Panc1 (cell line): ENCODE measurements around the gene FARP1. TPM values are rescaled to one million over a fixed set of nuclear protein-coding genes. Genes with fewer than 3 reads are reported as not detected.

Experiments
- ATAC-seq: fragments of 200-7000 bp; cut with Tn5 transposase; 2 replicates; pipeline ENCODE4 v1.9.1; 2020; ENCODE audit warnings: mild to moderate bottlenecking, moderate library complexity
- BruUV-seq: library from RNA; stranded (reverse); fragments of 400-500 nt; replicated peaks from 2 replicates; lab custom pipeline; 2021; lab: Mats Ljungman, UMichigan
- CTCF ChIA-PET: fragments of 300-600 bp; sonication (Branson Sonifier 250); formaldehyde crosslinking; loops from one replicate; lab custom pipeline; 2022; ENCODE audit warnings: antibody characterized with exemption; lab: Charles Lee
- POLR2A ChIA-PET: fragments of 300-600 bp; sonication (Branson Sonifier 250); formaldehyde crosslinking; loops from one replicate; lab custom pipeline; 2022; ENCODE audit warnings: antibody characterized with exemption; lab: Charles Lee
- DNase-seq: peaks from one replicate; pipeline ENCODE4 v3.0.0-alpha.2; 2010; ENCODE audit warnings: low read depth, low spot score
- H3K27ac ChIP-seq: 2 replicates; pipeline ENCODE4 v1.5.1; 2011; ENCODE audit warnings: mild to moderate bottlenecking, low read length, inconsistent platforms
- H3K27me3 ChIP-seq: fragments of 200-500 bp; sonication (Bioruptor generic); 2 replicates; pipeline ENCODE4 v1.6.0; 2014; ENCODE audit warnings: low read length, inconsistent platforms; ENCODE audit not compliant: control insufficient read depth, insufficient read depth
- H3K36me3 ChIP-seq: fragments of 200-500 bp; sonication (Bioruptor generic); 2 replicates; pipeline ENCODE4 v1.5.1; 2014; ENCODE audit warnings: inconsistent platforms, mild to moderate bottlenecking, low read length, moderate library complexity; ENCODE audit not compliant: control insufficient read depth, insufficient read depth
- H3K4me1 ChIP-seq: 2 replicates; pipeline ENCODE4 v1.5.1; 2011; ENCODE audit warnings: inconsistent platforms, mild to moderate bottlenecking, low read length, moderate library complexity; ENCODE audit not compliant: control insufficient read depth, insufficient read depth
- H3K4me3 ChIP-seq, 2 experiments: 2 replicates each; pipeline ENCODE4 v1.5.1; 2011 to 2012; ENCODE audit warnings: low read depth in 2 of 2, low read length in 2 of 2, mild to moderate bottlenecking in 2 of 2, inconsistent platforms in 1 of 2, moderate library complexity in 1 of 2
- H3K9me3 ChIP-seq: fragments of 200-500 bp; sonication (Bioruptor generic); 2 replicates; pipeline ENCODE4 v1.5.1; 2014; ENCODE audit warnings: low read depth, mild to moderate bottlenecking, inconsistent platforms, low read length, moderate library complexity; ENCODE audit not compliant: control insufficient read depth, insufficient read depth
- CTCF ChIP-seq: fragments of 450-650 bp; IDR thresholded peaks from 2 replicates; pipeline ENCODE4 v1.5.1; 2017; ENCODE audit warnings: mild to moderate bottlenecking
- POLR2AphosphoS5 ChIP-seq: IDR thresholded peaks from 2 replicates; pipeline ENCODE4 v1.6.1; 2012; ENCODE audit warnings: mild to moderate bottlenecking, low read depth, low read length, moderate library complexity
- REST ChIP-seq, 2 experiments: IDR thresholded peaks; 2 replicates each; pipeline ENCODE4 v1.6.1; 2011 to 2012; ENCODE audit warnings: low read depth in 2 of 2, control low read depth in 1 of 2, low read length in 1 of 2, mild to moderate bottlenecking in 1 of 2, moderate library complexity in 1 of 2; ENCODE audit not compliant: insufficient read depth in 1 of 2
- SIN3A ChIP-seq: IDR thresholded peaks from 2 replicates; pipeline ENCODE4 v1.6.1; 2012; ENCODE audit warnings: low read depth, mild to moderate bottlenecking, low read length, moderate library complexity, borderline replicate concordance; ENCODE audit not compliant: insufficient read depth
- TCF7L2 ChIP-seq: IDR thresholded peaks from 2 replicates; pipeline ENCODE4 v1.6.1; 2011; ENCODE audit warnings: mild to moderate bottlenecking, low read depth, low read length, inconsistent platforms
- in situ Hi-C: cut with HindIII; loops from 2 replicates; pipeline ENCODE4 v1.10.0; 2016; ENCODE audit warnings: low sequenced_read_pairs, low pct_unique_long_range_greater_than_20kb
- intact Hi-C: fragments of 100-400 bp; cut with micrococcal nuclease; formaldehyde crosslinking; loops from one replicate; pipeline ENCODE4 v1.10.0; 2022; ENCODE audit not compliant: unreplicated experiment
- total RNA-seq: library from RNA; stranded (reverse); gene quantifications from one replicate; pipeline ENCODE4 v1.2.1, GENCODE V29; 2021; ENCODE audit not compliant: unreplicated experiment

Gene FARP1
- total RNA-seq, 1 experiment from 2014 or later, result 61.9 TPM

DNA sequence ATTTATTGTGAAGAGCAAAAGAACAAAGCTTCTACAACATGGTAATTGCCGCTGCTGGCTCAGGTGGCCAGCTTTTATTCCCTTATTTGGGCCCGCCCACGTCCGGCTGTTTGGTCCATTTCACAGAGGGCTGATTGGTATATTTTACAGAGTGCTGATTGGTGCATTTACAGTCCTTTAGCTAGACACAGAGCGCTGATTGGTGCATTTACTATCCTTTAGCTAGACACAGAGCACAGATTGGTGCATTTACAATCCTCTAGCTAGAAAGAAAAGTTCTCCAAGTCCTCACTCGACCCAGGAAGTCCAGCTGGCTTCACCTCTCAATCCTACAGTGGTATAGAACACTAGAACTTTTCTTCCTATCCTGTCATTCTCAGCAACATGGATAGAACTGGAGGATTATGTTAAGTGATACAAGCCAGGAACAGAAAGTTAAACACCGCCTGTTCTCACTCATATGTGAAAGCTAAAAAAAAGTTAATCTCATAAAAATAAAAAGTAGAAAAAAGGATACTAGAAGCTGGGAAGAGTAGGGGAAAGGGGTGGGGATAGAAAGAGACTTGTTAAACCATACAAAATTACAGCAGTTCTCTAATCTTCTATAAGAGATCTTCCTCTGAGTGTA is 33.6 kb upstream of the FARP1 start:
- H3K4me1 ChIP-seq, result no peaks in the 10 kb centered on the region
- in situ Hi-C loops (no loop called here), intact Hi-C loops (no loop called here)
- no peaks in the 10 kb centered on the region for H3K36me3 ChIP-seq
- ChIA-PET POLR2A (no interaction called here), CTCF (no interaction called here)
- DNase-seq, result no peak
- no peak overlapping the region for H3K27ac ChIP-seq
- no peak for ATAC-seq
- no peak overlapping the region for H3K4me3 ChIP-seq
- no peak for TF ChIP-seq SIN3A
- no peak for TF ChIP-seq TCF7L2
- TF ChIP-seq POLR2AphosphoS5, result no peak
- no peak for TF ChIP-seq REST (IDR thresholded peaks at IDR 0.05; ENCODE audit: insufficient read depth in 1 of 2, low read depth in 2 of 2, low read length in 1 of 2)
- TF ChIP-seq CTCF, result no peak
- BruUV-seq, result no TSS peak
- H3K9me3 ChIP-seq, result no peaks in the 10 kb centered on the region
- no peaks in the 10 kb centered on the region for H3K27me3 ChIP-seq

DNA sequence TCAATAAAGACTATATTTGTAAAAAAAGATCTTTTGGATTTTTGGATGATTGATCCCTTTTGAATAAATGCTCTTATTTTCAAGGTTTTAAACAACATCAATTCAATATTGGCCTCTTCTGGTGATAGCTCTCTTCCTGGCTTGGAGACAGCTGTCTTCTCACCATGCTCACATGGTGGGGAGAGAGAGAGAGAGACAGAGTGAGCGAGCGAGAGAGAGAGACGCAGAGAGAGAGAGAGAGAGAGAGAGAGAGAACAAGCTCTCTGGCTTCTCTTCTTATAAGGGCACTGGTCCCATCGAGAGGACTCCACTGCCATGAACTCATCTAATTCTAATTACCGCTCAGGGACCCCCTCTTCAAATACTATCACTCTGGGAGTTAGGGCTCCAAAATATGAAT is 32.1 kb upstream of the FARP1 start:
- BruUV-seq, result no TSS peak
- TF ChIP-seq POLR2AphosphoS5 (no peak), CTCF (no peak), REST (IDR thresholded peaks at IDR 0.05; ENCODE audit: insufficient read depth in 1 of 2, low read depth in 2 of 2, low read length in 1 of 2) (no peak), TCF7L2 (no peak), SIN3A (no peak)
- intact Hi-C loops (no loop called here), in situ Hi-C loops (no loop called here)
- Histone ChIP-seq H3K27ac (no peak overlapping the region), H3K27me3 (no peaks in the 10 kb centered on the region), H3K36me3 (no peaks in the 10 kb centered on the region), H3K4me1 (no peaks in the 10 kb centered on the region), H3K9me3 (no peaks in the 10 kb centered on the region), H3K4me3 (no peak overlapping the region)
- DNase-seq, result no peak
- POLR2A ChIA-PET, result no interaction called here
- CTCF ChIA-PET, result no interaction called here
- no peak for ATAC-seq
